KBM-7 (cell line): ENCODE results near the gene ZNF658.
"Not testable (repeated sequence)": the region's sequence is repeated elsewhere in the genome, so short reads cannot be mapped to it uniquely, and the experiment has no call there.

Source experiments
- DNase-seq: peaks from one replicate; pipeline ENCODE4 v3.0.0-alpha.2; 2015
- in situ Hi-C: fragments of 300-500 bp; cut with MboI; formaldehyde crosslinking; loops from 2 replicates; pipeline ENCODE4 v1.14.3; 2020; ENCODE audit warnings: low sequenced_read_pairs, low pct_unique_long_range_greater_than_20kb, mixed read lengths

ZNF658 gene

DNA sequence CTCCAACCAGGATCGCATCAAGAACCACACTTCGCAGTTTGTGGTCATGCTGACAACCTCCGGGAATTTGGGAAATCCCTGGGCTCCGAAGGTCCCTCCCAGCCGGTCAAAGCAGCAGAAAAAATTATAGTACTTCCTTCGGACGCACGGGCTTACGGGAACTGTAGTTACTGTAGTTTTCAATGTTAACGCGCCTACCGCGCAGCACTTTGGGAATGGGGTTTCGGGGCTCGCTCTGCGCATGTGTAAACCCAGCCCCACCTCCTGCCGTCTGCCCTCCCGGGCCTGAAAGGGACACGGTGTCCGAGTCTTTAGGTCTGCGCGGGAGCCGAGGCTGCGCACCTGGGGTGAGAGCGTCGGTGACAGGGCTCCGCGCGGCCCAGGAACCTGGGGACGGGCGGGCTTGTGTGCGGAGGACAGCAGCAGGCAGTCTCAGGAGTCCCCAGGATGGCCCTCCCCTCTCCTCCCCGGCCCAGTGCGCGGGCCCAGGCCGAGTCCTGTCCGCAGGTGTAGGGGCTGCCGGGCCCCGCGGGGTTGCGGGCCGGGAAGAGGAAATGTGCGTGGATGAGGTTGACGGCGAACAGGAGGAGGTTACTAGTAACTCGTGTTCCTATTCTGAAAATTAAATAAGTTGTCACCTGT lies at the start of gene ZNF658:
Gene ZNF658, plus strand, starts transcription at position 236 of the 642 bp plus-strand sequence. CDS start 2,837 bp downstream, outside the sequence.
- DNase-seq, result peak; percentile 79
- in situ Hi-C loops, result not testable (repeated sequence)

DNA sequence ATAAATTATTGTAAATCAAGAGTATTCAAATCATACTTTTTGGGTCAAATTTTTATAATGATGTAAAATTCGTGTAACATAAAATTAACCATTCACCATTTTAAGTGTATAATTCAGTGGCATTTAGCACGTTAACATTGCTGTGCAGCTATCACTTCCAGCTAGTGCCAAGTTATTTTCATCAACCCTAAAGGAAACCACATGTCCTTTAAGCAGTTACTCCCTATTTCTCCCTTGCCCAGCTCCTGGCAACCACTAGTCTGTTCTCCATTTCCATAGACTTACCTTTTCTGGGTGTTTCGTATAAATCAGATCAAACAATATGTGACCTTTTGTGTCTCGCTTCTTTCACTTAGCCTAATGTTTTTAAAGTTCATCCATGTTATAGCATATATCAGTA lies 38.8 kb upstream of the ZNF658 start:
- DNase-seq, in situ Hi-C loops: not testable (repeated sequence)

DNA sequence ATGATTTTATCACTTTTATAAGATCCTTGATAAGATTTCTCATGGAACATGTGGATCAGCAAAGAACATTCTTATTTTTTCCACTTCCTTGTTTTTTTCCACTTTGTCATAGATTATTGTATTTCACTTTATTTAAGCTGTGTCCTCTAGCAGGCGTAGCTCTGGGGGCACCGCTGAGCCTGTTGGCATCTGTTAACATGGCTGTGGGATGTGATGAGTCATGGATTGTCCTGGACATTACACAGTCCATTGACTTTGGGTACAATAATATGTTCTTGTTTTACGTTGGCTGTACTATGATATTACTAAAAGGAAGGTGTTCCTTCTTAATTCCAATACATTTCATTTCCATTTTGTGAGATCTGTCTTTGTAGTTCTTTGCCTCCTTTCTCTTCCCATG lies 31.9 kb upstream of the ZNF658 start:
- DNase-seq, in situ Hi-C loops: not testable (repeated sequence)

DNA sequence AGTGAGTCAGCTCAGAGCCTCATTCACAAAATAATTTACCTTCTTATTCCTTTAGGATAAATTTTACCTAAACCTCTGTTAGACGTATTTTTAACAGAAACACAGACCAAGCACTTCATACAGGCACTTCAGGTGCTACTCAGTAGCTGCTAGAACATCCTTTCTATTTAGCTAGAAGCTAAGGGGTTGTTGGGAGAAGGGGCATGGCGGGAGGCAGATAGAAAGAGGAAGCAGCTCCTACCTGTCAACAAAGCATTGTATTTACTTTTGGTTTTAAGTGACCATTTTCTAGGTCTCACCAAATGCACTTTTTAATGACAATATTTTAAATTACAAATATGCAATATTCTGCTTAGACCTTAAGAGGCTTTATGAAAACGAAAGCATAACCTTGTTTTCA lies 19.9 kb upstream of the ZNF658 start:
- DNase-seq, in situ Hi-C loops: not testable (repeated sequence)

DNA sequence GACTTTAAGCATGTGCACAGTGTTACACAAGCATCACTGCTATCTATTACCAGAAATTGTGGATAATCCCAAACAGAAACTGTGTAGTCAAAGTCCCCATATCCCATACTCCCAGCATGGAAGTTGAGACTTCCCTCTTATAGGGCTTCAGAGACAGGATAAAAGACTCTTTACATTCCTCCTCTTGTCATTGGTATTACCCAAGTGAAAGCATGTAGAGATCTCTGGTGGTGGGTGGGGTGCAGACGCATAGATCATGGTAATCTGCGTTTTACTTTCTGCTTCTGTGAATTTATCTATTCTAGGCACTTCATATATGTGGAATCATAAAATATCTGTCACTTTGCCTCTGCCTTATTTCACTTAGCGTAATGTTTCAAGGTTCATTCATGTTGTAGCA lies 18.7 kb upstream of the ZNF658 start:
- in situ Hi-C loops, result not testable (repeated sequence)

DNA sequence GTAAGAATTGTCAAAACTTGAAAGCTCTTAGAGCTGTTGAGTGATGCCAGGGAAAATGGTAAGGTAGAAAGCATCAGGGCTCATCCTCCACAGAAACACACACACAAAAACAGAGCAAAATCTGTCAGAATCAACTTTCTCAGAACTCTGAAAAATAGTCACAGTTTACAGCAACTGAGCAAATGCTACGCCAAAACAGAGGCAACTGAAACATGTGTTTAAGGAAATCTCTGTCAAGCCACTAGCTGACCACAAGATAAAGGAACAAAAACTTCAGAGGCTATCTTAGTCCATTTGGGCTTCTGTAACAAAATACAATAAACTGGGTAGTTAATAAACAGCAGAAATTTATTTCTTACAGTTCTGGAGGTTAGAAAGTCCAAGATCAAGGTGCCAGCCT lies 10.2 kb upstream of the ZNF658 start:
- in situ Hi-C loops, result not testable (repeated sequence)

More for the DNA sequence above, 18.7 kb upstream of the ZNF658 start:
- DNase-seq, result not testable (repeated sequence)

DNA sequence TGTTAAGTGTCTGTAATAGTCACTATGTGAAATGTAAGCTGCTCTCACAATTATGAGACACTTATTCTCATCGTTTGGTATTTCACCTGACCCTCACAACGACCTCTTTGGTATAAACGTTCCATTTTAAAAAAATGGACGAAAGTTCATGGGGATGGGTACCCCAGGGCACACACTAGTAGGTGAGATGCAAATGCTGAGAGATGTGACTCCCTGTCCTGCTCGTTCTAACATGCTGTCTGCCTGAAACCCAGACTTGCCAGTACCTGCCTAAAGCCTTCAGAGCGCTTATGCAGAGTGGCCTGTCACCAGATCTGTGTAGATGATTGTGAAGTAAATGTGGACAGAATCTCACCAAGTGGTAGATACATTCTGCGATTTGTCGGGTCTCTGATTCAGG lies 616 bp downstream of the ZNF658 start:
- in situ Hi-C loops, result not testable (repeated sequence)
- DNase-seq, result peak; percentile 8

More for the DNA sequence above, 10.2 kb upstream of the ZNF658 start:
- DNase-seq, result not testable (repeated sequence)

DNA sequence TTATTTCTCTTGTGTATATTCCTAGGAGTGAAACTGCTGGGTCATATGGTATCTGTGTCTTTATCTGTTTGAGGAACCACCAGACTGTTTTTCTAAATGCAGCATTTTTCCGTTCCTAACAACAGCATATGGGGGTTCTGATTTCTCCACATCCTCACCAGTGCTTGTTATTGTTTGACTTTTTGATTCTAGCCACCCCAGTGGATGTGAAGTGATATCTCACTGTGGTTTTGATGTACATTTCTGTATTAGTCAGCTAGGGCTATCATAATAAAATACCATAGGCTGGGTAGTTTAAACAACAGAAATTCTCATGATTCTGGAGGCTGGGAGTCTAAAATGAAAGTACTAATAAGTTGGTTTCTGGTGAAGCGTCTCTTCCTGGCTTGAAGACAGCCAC lies 9.0 kb downstream of the ZNF658 start:
- DNase-seq, in situ Hi-C loops: not testable (repeated sequence)

DNA sequence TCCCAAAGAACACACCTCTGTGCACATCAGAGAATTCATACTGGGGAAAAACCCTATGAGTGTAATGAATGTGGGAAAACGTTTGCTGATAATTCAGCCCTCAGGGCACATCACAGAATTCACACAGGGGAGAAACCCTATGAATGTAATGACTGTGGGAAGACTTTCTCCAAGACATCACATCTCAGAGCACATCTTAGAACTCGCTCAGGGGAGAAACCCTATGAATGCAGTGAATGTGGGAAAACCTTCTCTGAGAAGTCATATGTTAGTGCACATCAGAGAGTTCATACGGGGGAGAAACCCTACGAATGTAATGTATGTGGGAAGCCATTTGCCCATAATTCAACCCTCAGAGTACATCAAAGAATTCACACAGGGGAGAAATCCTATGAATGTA lies 19.5 kb downstream of the ZNF658 start:
- in situ Hi-C loops, DNase-seq: not testable (repeated sequence)

DNA sequence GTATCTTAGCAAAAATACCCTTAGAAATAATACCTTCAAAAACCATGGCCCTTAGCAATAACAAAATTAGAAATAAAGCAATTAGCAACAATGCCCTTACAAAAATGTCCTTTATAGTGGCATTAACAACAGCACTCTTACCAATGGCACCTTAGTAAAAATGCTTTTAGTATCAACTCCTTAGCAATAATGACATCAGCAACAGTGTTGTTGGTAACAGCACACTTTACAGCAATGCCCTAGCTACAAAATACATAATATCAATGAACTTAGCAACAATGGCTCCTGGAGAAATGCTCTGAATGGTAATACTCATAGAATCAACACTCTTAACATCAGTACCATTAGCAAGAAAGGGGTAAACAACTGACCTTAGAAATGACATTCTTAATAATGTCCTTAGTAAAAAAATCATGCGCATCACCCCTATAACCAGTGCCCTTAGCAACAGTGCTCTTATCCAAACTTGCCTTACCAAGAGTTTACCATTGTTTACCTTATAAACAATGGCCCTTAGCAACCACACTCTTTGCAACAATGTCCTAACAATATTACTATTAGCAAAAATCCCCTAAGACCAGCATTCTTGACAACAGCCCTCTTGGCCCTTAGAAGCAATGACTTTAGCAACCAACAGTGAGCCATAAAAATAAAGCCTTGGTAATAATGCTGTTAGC lies 35.8 kb downstream of the ZNF658 start:
- in situ Hi-C loops, DNase-seq: not testable (repeated sequence)

DNA sequence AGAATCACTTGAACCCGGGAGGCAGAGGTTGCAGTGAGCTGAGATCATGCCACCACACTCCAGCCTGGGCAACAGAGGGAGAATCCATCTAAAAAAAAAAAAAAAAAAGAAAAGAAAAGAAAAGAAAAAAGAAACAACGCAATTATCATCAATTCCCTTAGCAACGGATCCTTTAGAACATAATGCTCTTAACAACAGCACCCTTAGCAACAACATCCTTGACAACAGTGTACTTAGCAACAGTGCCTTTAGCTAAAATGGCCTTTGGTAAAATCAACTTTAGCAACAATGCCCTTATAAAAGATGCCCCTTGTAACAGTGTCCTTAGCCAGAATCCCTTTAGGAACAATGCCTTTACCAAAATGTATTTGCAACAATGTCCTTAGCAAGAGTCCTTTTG lies 37.1 kb downstream of the ZNF658 start:
- DNase-seq, in situ Hi-C loops: not testable (repeated sequence)

DNA sequence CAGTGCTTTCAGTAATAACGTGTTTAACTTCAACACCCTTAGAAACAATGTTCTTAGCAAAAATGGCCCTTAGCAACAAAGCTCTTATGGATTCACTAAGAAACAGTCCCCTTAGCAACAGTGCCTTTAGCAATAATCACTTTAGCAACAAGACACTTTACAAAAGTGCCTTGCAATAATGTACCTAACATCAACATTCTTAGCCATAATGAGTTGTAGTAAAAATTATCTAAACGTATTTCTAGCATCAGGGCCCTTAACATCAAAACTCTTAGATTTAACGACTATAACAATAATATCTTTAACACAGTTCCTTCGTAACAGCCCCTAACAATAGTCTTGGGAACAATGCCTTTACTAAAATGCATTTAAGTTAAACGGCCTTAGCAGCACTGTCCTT lies 37.8 kb downstream of the ZNF658 start:
- in situ Hi-C loops, DNase-seq: not testable (repeated sequence)

DNA sequence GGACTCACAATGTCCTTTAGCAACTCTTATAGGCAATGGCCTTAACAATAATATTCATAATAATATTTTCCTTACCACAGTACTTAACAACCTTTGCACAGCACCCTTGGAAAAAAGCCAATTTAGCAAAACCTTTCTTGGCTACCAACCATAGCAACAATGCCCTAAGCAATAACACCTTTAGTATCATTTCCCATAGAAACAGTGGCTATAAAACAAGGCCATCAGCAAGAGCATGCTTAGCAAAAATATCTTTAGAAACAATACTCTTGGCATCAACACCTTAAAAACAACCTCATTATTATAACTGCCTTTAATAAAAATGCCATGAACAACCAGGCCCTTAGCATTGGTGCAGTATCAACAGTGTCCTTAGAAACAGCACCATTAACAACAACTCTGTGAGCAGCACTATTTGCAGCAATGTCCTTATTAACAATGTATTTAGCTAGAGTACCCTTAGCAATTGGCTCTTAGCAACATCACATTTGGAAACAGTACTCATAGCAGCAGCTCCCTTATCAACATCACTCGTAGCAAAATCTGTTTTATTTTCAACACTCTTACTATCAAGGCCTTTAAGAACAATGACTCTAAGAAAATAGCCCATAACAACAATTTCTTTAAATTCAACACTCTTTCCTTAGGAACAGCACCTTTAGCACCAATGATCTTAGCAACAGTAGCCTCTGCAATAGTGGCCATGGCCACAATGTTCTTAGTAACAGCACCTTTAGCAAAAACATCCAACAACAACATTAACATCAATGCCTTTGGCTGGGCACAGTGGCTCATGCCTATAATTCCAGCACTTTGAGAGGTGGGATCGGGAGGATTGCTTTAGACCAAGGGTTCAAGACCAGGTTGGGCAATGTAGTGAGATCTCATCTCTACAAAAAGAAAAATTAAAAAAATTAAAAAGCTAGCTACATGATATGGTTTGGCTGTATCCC lies 39.6 kb downstream of the ZNF658 start:
- DNase-seq, in situ Hi-C loops: not testable (repeated sequence)

DNA sequence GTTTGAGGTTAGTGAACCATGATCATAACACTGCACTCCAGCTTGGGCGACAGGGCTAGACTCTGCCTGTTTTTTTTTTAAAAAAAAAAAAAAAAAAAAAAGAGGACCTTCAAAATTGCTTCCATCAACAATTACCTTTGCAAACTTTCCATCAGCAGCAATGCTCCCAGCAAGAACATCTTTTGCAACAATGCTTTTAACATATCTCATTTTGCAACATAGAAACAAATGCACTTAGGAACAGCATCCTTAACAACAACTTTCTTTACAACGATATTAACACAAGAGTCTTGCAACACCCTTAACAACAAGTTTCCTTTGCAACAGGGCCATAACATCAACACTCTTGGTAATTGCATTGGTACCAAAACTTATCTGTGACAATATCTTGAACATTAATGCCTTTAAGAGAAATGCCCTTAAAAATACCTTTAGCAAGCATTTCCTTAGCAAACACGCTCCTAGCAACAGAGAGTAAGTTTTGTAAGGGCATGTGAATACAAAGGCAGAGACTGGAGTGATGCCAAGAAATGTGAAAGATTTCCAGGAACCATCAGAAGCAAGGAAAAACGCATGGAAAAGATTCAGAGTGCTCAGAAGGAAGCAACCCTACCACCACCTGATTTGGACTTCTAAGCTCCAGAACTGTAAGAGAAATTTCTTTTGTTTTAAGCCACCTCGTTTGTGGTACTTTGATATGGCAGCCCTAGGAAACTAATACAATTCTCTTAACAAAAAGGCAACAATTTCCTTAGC lies 42.1 kb downstream of the ZNF658 start:
- DNase-seq, in situ Hi-C loops: not testable (repeated sequence)

DNA sequence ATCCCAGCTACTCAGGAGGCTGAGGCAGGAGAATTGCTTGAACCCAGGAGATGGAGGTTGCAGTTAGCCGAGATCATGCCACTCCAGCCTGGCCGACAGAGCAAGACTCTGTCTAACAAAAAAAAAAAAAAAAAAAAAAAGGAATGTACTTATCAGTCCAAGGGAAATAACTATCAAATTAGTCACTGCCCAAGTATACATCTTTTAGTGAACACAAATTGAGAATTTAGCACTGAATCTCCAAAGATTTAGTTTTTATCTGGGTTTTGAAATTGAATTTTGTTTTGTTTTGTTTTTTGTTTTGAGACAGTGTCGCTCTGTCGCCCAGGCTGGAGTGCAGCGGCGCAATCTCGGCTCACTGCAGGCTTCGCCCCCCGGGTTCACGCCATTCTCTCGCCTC lies 52.1 kb downstream of the ZNF658 start:
- DNase-seq, in situ Hi-C loops: not testable (repeated sequence)
